HG03135 (cell line): Measurements from ENCODE around the gene TOP1.
A peak's percentile ranks its signal among the peaks of the same experiment; 100 is the strongest.

Source experiments
- ATAC-seq: cut with Tn5 transposase; IDR thresholded peaks from one replicate; pipeline ENCODE4 v1.9.1; 2021; ENCODE audit warnings: mild to moderate bottlenecking, moderate library complexity; ENCODE audit not compliant: unreplicated experiment

TOP1 gene

DNA sequence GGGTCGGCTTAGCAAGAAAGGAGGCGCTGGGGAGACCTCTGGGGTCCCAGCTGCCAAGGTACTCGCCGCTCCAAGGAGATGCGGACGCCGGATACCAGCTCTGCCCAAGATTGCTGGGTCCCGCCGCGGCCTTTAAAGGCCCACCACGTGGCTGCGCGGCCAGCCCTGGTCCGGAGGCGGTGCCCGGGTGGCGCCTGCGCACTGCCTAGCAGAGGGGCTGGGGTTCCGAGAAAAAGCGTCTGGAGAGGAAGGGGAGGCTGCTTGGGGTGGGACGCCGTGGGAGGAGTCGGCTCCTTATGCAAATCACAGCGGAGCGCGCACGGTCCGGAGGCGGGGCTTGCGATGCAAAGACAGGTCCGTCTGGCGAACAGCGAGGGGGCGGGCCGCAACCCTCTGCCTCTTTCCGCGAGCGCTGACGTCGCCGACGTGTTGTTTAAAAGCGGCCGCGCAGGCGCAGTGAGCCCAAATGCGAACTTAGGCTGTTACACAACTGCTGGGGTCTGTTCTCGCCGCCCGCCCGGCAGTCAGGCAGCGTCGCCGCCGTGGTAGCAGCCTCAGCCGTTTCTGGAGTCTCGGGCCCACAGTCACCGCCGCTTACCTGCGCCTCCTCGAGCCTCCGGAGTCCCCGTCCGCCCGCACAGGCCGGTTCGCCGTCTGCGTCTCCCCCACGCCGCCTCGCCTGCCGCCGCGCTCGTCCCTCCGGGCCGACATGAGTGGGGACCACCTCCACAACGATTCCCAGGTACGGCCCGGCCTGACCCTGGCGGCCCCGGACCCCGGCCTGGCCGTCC lies at the start of gene TOP1:
Gene TOP1, plus strand, starts transcription at position 464 of the 791 bp plus-strand sequence. Its CDS starts 246 bp downstream, at position 710.
- ATAC-seq = peak; percentile 95

DNA sequence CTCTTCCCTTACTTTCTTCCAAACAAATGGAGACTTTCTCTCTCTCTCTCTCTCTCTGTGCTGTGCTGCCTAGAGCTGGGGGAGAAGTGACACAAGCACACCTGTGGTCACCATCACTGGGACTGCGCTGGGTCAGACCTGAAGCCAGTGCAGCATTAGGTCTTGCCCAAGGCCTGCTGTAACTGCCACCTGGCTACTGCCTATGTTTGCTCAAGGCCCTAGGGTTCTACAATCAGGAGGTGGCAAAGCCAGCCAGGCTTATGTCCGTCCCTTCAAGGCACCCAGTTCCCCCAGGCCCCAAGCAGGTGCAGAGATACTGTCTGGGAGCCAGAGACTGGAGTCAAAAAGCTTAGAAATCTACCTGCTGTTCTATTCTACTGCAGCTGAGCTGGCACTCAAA lies 49.4 kb upstream of the TOP1 start:
- no peak for ATAC-seq

DNA sequence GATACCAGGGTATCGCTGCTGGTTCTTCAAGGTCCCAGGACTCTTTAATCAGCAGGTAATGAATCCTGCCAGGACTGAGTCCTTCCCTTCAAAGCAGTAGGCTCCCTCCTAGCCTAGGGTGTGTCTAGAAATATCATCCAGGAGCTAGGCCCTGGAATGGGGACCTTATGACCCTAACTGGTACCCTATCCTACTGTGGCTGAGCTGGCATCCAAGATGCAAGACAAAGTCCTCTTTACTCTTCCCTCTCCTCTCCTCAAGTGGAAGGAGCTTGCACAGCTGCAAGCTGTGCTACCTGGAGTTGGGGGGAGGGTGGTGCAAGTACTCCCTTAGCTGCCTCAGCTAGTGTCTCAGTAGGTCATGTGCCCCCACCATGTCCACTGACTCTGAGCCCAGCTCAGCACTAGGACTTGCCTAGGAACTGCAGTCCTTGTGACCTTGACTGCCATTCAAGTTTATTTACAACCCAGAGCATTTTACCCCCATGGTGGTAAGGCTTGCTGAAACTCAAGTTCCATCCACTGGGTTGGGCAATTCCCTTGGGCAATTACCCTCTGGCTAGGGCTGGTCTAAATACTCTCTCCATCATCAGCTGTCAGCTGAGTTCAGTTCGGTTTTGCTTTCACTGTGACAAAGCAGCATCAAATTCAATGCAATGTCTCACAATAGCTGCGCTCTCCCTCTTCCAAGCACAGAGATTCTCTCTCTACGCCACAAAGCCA lies 48.4 kb upstream of the TOP1 start:
- ATAC-seq = peak; percentile 77

DNA sequence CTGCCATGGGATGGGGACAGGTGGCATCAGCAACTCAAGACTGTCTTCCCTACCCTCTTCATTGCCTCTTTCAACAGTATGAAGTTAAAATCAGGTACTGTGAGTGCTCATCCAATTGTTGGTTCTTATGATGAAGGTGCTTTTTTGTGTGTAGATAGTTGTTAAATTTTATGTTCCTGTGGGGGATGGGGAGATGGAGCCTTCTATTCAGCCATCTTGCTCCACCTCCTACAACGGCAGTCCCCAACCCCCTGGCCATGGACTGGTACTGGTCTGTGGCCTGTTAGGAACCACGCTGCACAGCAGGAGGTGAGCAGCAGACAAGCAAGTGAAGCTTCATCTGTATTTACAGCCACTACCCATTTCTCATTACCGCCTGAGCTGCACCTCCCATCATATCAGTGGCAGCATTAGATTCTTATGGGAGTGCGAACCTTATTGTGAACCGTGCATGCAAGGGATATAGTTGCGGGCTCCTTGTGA lies 47.8 kb upstream of the TOP1 start:
- no peak for ATAC-seq

DNA sequence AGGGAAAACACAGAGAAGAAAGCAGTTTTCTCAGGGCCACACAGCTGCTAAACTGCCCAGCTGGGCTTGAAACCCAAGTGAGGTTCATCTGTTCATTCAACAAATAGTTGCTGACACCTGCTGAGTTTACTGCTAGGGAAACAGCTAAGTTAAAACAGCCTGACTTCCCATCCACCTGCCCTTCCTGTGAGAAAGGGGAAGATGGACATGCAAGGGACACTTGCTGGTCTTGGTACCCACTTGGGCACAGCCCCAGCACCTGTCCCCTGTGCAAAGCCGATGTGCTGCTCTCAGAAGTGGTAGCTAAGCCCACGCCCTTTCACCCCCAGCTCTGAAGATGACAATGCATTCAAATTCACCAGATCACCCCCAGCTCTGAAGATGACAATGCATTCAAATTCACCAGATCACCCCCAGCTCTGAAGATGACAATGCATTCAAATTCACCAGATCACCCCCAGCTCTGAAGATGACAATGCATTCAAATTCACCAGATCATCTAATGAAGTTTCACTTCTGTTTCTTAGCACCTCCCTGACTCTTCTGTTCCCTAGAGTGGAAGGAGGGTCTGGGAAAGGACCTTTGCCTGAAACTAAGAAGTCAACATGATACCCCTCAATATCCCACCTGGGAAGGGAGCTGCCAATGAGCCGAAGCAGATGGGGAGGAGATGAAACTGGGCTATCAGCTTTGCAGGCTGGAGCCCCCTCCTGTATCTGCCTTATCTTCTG lies 46.0 kb upstream of the TOP1 start:
- ATAC-seq = no peak

DNA sequence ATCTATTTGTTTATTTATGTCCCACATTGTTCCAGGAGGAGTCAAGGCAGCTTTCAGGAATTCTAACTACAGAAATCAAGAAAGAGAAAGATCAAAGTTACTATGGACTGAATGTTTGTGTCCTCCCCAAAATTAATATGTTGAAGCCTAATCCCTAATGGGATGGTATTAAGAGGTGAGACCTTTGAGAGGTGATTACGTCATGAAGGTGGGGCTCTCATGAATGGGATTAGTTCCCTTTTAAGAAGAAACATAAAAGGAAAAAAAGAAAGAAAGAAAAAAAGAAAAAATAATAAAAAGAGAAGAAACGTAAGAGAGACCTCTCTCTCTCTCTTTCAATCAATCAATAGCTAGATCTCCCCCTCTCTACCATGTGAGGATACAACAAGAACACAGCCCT lies 44.7 kb upstream of the TOP1 start:
- ATAC-seq = no peak

DNA sequence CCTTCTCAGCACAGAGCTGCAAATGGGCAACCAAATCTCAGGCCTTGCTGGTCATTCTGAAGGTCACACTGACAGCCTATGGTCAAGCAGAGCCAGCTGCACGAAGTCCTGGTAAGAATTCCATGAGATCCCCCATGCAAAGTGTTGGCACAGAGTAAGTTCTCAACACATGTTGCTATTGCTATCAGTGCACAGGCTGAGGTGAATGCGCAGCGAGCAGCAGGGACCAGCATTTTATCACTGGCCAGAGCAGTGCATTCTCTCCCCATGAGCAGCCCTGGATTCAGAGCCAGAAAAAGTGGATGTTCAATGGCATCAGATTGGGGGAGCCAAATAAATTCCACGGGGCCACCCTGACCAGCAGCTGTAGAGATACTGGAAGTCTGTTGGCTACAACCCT lies 44.1 kb upstream of the TOP1 start:
- no peak for ATAC-seq

DNA sequence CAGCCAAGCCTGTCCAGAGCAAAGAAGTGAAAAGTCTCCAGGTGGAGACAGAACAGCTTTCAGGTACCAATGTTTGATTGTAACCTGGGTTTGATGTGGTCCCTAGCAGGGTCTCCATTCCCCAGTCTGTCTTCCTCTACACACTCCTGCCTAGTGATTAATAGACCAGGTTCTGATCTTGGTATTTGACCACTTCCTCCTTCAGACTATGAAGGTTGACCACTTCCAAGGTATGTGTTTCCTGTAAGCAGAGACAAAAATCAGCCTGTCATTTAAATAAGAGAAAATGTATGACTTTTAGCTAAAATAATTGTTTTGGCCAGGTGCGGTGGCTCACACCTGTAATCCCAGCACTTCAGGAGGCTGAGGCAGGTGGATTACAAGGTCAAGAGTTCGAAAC lies 41.8 kb upstream of the TOP1 start:
- ATAC-seq = no peak

DNA sequence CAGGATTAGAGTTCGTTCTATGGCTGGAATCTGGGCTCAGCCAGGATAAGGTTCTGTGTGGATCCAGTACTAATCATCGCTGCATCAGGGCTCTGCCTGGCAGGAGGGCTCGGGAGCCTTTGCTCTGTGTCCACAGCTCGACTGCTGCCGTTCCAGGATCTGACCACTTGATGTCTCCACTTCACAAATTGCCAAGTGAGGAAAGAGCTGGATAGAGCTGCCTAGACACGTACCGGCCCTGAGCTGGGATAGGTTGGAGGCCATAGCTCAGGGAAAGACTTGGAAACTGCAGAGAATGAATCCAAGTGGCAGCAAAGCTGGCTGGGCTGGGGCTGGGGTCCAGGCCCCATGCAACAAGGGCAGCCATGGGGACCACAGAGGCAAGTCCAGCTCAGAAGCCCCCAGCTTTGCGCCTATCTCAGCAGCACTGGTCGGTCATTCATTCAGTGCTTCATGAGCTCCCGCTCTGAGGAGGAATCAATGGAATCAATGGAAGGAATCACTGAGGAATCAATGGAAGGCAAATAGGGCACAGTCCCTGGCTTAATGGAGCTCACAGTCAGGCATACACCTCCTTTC lies 38.0 kb upstream of the TOP1 start:
- ATAC-seq = peak; percentile 56

DNA sequence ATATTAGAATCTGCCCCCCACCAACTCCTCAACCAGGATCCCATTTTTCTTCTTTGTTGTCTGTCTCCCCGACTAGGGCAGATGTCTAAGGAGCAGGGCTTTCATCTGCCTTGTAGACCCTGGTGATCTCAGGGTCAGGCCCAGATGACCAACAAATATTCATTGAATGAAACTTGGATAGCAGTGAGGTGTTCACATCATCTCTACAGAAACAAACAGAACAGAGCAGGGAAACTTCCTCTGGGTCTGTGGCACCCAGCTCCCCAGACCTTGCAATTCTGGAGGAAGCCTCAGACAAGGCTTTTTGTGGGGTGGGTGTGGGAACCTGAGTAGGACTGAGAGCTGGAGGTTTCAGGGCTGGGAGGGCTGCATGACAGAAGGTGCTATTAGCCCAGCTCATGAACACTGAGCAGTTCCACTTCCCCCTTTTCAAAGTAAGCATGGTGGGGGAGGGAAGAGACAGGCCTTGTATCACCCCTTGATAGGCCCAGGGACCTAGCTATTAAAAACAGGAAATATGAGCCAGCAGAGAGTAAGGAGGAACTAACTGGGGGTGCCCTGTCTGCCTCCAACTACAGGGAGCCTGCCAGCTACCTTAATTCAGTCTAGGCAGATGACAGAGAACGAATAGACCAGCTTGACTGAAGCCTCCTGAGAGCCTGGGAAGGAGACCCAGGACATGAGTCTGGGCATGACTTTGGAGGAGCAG lies 37.3 kb upstream of the TOP1 start:
- peak; percentile 90 for ATAC-seq

DNA sequence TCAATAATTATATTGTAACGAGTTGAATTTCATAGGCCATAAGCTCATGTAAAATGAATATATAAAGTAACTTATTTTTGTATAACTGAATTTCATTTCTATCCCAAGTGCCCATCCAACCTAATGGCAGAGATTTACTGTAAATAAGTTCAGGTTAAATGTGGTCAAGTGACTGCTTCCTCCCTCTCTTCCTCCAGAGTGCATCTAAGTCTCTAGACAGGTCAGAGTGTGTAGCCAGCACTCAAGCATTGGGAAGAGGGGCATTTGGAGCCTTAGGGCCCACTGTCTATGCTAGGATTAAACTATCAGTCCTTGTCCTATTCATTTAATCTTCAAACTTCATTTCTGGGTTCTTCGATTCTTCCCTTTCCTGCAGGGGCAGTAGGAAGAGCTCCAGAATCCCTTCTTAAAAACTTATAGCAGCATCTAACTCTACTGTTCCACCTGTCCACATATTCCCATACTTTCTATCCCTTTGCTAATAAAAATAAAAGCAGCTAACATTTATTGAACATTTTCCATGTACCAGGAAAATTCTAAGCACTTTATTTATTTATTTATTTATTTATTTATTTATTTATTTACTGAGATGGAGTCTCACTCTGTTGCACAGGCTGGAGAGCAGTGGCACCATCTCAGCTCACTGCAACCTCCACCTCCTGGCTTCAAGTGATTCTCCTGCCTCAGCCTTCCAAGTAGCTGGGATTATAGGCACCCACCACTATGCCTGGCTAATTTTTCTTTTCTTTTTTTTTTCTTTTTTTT lies 36.1 kb upstream of the TOP1 start:
- no peak for ATAC-seq

DNA sequence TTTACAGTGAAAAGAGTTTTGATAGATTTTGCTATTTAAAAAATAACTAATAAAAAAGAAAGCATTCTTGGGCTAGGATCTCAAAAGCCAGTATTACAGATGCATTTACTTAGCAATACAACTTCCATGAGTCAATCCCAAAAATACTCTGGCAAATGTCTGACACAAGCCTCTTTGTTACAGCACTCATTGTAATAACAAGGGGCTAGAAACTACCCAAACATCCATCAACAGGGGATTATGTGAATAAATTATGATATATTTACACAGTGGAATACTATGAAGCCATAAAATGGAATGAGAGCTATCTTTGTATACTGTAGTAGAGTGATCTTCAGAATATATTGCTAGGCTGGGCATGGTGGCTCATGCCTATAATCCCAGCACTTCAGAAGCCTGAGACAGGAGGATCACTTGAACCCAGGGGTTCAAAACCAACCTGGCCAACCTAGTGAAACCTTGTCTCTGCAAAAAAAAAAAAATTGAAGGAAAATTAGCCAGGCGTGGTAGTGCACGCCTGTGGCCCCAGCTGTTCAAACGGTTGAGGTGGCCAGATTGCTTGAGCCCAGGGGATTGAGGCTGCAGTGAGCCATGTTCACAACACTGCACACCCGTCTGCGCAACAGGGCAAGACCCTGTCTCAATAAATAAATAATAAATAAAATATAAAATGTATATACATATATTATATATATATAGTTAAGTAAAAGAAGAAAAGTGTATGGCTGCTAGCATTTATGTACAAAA lies 34.7 kb upstream of the TOP1 start:
- ATAC-seq = no peak

DNA sequence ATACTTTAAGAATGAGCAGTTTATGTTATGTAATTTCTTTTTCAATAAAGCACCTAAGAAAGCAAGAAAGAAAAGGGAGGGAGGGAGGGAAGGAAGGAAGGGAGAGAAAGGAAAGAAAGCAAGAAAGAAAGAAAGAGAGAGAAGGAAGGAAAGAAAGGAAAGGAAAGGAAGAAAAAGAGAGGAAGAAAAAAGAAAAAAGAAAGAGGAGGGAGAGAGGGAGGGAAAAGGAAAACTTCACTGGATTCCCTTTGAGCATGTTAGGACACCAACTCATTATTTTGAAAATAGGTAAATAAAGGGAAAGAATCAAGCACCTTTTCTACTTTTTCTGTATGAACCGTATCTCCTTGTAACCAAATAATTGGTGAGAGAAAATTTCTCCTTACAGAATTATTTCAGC lies 32.3 kb upstream of the TOP1 start:
- ATAC-seq = no peak

DNA sequence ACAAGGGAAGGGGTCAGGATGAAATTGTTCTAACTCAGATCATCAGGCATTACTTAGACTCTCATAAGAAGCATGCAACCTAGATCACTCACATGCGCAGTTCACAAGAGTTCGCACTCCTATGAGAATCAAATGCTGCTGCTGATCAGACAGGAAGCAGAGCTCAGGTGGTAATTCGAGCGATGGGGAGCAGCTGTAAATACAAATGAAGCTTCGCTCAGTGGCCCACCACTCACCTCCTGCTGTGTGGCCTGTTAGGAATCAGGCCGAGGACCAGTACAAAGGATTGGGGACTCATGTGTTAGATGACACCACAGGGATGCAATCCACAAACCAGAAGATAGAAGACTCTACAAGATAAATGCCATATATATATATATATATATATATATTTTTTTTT lies 31.5 kb upstream of the TOP1 start:
- no peak for ATAC-seq

DNA sequence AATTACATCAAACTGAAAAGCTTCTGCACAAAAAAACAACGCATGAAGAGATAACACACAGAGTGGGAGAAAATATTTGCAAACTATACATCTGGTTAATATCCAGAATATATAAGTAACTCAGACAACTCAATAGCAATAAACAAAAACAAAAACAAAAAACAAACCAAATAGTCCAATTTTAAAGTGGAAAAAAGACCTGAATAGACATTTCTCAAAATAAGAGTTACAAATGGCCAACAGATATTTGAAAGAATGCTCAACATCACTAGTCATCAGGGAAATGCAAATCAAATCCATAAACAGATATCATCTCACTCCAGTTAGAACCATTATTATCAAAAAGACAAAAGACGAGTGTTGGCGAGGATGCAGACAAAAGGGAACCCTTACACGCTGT lies 28.8 kb upstream of the TOP1 start:
- no peak for ATAC-seq

DNA sequence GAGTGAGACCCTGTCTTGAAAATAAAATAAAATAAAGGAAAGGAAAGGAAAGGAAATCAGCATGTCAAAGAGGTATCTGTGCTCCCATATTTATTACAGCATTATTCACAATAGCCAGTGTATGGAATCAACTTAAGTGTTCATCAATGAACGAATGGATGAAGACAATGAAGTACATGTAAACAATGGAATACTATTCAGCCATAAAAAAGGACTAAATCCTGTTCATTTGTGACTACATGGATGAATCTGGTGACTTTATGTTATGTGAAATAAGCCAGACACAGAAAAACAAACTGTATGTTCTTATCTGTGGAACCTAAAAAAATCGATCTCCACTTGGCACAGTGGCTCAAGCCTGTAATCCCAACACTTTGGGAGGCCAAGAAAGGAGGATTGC lies 28.0 kb upstream of the TOP1 start:
- ATAC-seq = no peak

DNA sequence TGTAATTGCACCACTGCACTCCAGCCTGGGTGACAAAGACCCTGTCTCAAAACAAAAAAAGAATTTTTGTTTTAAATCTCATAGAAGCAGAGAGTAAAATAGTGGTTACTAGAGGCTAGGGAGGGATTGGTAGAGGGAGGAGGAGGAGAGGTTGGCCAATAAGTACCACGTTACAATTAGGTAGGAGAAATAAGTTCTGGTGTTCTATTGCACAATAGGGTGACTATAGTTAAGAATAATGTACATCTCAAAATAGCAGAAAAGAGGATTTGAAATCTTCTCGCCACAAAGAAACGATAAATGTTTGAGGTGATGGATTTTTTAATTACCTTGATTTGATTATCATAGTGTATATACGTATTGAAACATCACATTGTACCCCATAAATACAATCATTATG lies 27.1 kb upstream of the TOP1 start:
- ATAC-seq = no peak

DNA sequence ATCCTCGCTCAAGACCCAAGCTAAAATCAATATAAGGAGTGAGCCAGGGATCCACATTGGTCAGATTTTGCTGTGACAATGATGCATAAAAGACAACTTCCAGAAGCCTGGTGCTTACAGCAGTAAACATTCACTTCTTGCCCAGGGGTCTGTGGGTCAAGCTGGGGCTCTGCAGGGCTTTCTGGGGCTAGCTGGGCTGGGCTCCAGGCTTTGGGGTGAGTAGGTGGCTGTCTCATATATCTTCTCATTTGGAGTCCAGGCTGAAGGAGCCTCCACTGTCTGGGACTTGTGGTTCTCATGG lies 25.8 kb upstream of the TOP1 start:
- no peak for ATAC-seq

DNA sequence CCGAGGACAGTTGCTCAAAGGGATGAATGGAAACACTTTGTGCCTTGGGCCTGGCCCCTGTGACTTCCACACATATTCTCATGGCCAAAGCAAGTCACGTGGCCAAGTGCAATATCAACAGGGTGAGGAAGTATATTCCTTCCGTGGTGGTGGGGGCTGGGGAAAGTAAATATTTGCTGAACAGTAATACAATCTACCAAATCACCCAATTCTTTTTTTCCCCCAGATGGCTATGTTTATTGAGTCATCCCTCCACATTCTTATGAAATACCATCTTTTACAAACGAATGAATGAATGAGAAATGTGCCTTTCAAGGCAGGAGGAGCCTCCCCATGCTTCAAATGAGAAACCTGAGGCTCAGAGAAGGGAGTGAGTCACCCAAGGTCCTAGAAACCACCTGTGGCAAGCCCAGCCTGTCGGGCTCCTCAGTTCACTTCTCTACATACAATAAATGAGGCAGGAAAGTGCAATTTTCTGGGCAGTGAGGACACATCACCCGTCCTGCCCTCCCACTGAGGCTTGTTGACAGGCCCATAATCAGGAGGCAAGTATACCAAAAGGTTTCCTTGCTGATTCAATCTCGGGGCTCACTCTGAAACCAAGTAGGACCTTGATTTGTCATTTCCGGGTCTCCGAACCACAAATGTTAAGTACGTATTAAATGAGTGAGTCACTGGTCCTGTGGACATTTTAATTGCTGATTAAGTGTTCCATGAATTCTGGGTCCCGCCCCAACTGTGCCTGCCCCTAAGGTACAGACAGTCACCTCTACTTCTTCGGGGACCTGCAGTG lies 25.3 kb upstream of the TOP1 start:
- ATAC-seq = no peak
